Colonic mucosa (tissue), 4 donors: ENCODE measurements around the gene SLC25A28. TPM values are rescaled to one million over a fixed set of nuclear protein-coding genes. Genes with fewer than 3 reads are reported as not detected.

Experiments used
- DNase-seq: peaks from one replicate; pipeline ENCODE4 v3.0.0-alpha.2; 2020
- H3K27ac ChIP-seq: fragments of 200-600 bp; one replicate; pipeline ENCODE4 v1.8.0; 2021
- H3K27me3 ChIP-seq: fragments of 200-600 bp; one replicate; pipeline ENCODE4 v1.8.0; 2021
- H3K36me3 ChIP-seq: fragments of 200-600 bp; one replicate; pipeline ENCODE4 v1.8.0; 2021
- H3K4me1 ChIP-seq: fragments of 200-600 bp; one replicate; pipeline ENCODE4 v1.8.0; 2021; ENCODE audit warnings: mild to moderate bottlenecking
- H3K4me3 ChIP-seq: fragments of 200-600 bp; one replicate; pipeline ENCODE4 v1.8.0; 2021
- H3K9ac ChIP-seq, 2 donors: one replicate each; pipeline ENCODE4 v1.7.0; 2013; ENCODE audit warnings: control low read depth in 2 of 2, low read depth in 2 of 2, low read length in 2 of 2
- H3K9me3 ChIP-seq: fragments of 200-600 bp; one replicate; pipeline ENCODE4 v1.8.0; 2021
- intact Hi-C: fragments of 100-400 bp; cut with DNase I; formaldehyde crosslinking; loops from one replicate; pipeline ENCODE4 v1.14.1; 2022
- total RNA-seq, 2 donors: library from RNA; stranded (reverse); fragmentation: NEBNext Ultra II Directional in 1 of 2; extraction: Animal tissue kit (Norgen Biotek cat#: 25700) in 1 of 2; gene quantifications; one replicate each; pipeline ENCODE4 v1.2.1, GENCODE V29; 2021
- TF ChIP-seq, protein P1 (sequence below): fragments of 200-600 bp; IDR thresholded peaks from one replicate; pipeline ENCODE4 v1.8.0; 2022; ENCODE audit warnings: antibody characterized with exemption, mild to moderate bottlenecking
- donor health status: healthy.
- donor health status: DM: no; HTN: no; CAD: no.
- donor health status: DM: no; HTN: no; CAD: no.

The SLC25A28 gene
- total RNA-seq, 2 donors from 2014 or later: 29.6 to 38.7 TPM

DNA sequence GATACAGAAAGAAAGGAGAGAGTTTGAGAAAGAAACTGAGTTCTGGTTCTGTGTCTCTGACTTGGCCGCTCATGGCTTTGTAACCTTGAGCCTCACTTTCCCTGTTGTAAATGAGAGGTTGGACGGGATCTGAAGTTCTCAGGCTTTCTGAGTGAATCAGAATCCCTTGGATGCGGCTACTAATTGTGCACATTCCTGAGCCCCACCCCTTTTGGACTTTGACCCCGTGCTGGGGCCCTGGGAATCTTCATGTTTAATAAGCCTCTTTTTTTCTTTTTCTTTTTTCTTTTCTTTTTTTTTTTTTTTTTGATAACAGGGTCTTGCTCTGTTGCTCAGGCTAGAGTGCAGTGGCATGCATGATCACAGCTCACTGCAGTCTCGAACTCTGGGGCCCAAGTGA lies 26.9 kb downstream of the SLC25A28 start:
- Histone ChIP-seq H3K4me1 (peaks cover 7% of the 10 kb centered on the region), H3K9me3 (no peaks in the 10 kb centered on the region), H3K36me3 (no peaks in the 10 kb centered on the region), H3K27me3 (no peaks in the 10 kb centered on the region), H3K9ac (no peak overlapping the region), H3K27ac (peak overlapping the region; percentile 44), H3K4me3 (no peak overlapping the region)
- peak; percentile 92 for DNase-seq
- TF ChIP-seq, protein P1, sequence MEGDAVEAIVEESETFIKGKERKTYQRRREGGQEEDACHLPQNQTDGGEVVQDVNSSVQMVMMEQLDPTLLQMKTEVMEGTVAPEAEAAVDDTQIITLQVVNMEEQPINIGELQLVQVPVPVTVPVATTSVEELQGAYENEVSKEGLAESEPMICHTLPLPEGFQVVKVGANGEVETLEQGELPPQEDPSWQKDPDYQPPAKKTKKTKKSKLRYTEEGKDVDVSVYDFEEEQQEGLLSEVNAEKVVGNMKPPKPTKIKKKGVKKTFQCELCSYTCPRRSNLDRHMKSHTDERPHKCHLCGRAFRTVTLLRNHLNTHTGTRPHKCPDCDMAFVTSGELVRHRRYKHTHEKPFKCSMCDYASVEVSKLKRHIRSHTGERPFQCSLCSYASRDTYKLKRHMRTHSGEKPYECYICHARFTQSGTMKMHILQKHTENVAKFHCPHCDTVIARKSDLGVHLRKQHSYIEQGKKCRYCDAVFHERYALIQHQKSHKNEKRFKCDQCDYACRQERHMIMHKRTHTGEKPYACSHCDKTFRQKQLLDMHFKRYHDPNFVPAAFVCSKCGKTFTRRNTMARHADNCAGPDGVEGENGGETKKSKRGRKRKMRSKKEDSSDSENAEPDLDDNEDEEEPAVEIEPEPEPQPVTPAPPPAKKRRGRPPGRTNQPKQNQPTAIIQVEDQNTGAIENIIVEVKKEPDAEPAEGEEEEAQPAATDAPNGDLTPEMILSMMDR: no peak
- intact Hi-C loops: no loop called here

DNA sequence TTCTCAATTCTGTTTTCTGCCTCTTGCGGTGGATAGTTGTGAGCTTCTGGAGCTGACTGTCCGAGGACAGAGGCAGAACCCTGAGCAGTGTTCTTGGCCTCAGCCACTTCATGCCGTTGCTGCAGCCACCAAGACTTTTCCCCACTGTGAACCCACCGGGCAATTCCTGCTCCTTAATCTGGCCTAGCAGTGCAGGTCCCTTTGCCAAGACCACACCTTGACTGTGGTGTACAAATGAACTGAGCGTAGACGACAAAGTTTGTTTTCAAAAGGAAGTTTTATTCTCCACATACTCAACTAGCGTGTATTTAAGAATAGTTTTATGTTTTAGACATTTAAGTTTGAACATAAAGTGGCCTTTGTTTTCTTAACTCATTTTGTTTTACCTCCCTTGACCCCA lies 29.4 kb downstream of the SLC25A28 start:
- H3K27me3 ChIP-seq: no peaks in the 10 kb centered on the region
- no peak overlapping the region for H3K4me3 ChIP-seq
- peak overlapping the region; percentile 32 for H3K27ac ChIP-seq
- H3K36me3 ChIP-seq: no peaks in the 10 kb centered on the region
- TF ChIP-seq, protein P1: no peak
- peak overlapping the region in 1 of 2 donors; percentile 48 for H3K9ac ChIP-seq
- intact Hi-C loops: no loop called here
- no peaks in the 10 kb centered on the region for H3K9me3 ChIP-seq
- H3K4me1 ChIP-seq: peaks cover 4% of the 10 kb centered on the region
- no peak for DNase-seq

DNA sequence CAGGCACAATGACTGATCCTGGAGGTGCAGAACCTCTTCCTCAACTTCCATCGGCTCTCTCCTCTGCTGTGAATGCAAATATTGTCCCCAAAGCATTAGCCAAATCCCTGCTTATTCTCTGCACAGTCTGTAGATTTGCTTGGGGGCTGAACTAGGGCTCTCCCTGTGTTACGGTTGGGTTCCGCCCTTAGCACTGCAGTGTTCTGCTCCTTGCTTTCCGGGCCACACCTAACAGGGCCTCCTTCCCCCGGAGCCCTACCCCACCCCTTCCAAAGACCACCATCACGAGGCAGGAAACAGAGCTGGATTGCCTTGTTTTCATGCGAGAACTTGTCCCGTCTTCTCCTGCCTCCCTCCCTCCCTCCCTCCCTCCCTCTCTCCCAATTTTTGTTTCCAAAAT lies 36.6 kb downstream of the SLC25A28 start:
- TF ChIP-seq, protein P1: no peak
- Histone ChIP-seq H3K27me3 (no peaks in the 10 kb centered on the region), H3K27ac (no peak overlapping the region), H3K4me1 (no peaks in the 10 kb centered on the region), H3K36me3 (no peaks in the 10 kb centered on the region), H3K4me3 (no peak overlapping the region), H3K9me3 (no peaks in the 10 kb centered on the region), H3K9ac (no peak overlapping the region)
- intact Hi-C loops: no loop called here
- DNase-seq: no peak

DNA sequence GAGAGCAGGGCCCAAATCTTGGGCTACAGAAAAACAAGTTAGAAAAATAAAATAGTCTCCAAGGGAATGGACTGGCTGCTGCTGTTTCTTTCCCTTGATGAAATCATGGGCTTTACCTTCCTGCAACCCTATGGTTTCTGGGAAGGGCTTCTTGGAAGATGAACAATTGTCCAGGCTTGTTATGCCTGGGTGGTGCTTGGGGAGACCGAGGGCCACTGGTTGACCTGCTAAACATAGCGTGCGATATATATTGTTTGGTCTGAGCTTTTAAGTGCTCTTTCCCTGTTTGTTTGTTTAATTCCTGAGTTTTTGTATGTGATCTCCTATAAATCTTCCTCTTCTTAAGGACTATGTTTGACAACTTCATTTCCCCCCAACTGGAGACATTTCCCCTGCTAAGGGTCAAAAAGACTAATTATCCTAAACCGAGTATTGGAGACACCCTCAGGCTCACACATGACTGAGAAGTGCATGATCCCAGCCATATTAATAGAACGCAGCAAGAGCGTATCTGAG lies 37.9 kb downstream of the SLC25A28 start:
- H3K9me3 ChIP-seq: no peaks in the 10 kb centered on the region
- no peak overlapping the region for H3K9ac ChIP-seq
- H3K27ac ChIP-seq: no peak overlapping the region
- no peaks in the 10 kb centered on the region for H3K4me1 ChIP-seq
- no peaks in the 10 kb centered on the region for H3K27me3 ChIP-seq
- H3K4me3 ChIP-seq: no peak overlapping the region
- intact Hi-C loops: no loop called here
- no peaks in the 10 kb centered on the region for H3K36me3 ChIP-seq
- TF ChIP-seq, protein P1: no peak
- no peak for DNase-seq

DNA sequence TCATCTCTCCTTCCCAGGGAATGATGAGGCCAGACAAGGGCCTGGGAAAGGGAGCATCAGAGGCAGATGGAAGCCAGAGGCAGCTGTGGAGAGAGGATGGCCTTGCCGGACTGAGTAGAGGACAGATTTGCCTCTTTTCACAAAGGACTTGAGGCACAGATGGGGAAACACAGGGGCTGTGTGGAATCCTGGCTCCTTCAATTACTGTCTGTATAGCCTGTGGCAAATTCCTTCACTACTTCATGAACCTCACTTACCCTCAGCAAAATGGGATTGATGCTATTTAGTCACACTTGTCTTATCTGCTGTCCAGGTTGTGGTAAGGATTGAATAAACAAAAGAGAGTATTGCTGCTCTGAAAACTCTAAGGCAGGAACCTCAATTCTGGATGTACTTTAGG lies 40.3 kb downstream of the SLC25A28 start:
- Histone ChIP-seq H3K27ac (no peak overlapping the region), H3K9me3 (no peaks in the 10 kb centered on the region), H3K9ac (no peak overlapping the region), H3K36me3 (no peaks in the 10 kb centered on the region), H3K27me3 (no peaks in the 10 kb centered on the region), H3K4me1 (no peaks in the 10 kb centered on the region), H3K4me3 (no peak overlapping the region)
- TF ChIP-seq, protein P1: no peak
- intact Hi-C loops: no loop called here
- DNase-seq: no peak
